Body of pancreas (tissue), 4 donors: Measurements from ENCODE around the gene STPG3. TPM values are rescaled to one million over a fixed set of nuclear protein-coding genes. Genes with fewer than 3 reads are reported as not detected.
"Not testable (repeated sequence)": the region's sequence is repeated elsewhere in the genome, so short reads cannot be mapped to it uniquely, and the experiment has no call there.

ENCODE experiments used
- ATAC-seq: fragments of 150-250 bp; one replicate; pipeline ENCODE4 v1.9.1; 2016
- DNase-seq, 4 donors: peaks; one replicate each; pipeline ENCODE4 v3.0.0-alpha.2; 2019
- H3K27ac ChIP-seq, 4 donors: fragments of 200-600 bp; sonication (generic); 1 replicate in 3 of 4; 2 replicates in 1 of 4; pipeline versions ENCODE4 v1.5.1 to v1.6.1; 2016 to 2019; ENCODE audit warnings: mild to moderate bottlenecking in 1 of 4, mixed read lengths in 1 of 4, moderate library complexity in 1 of 4
- H3K27me3 ChIP-seq, 2 donors: fragments of 200-600 bp; sonication (generic); one replicate each; pipeline ENCODE4 v1.6.0; 2016; ENCODE audit warnings: mild to moderate bottlenecking in 1 of 2
- H3K36me3 ChIP-seq, 2 donors: fragments of 200-600 bp; sonication (generic); replicated peaks in 1 of 2; 2 replicates each; pipeline ENCODE4 v1.5.1; 2016; ENCODE audit warnings: low read depth in 2 of 2; ENCODE audit not compliant: insufficient read depth in 1 of 2
- H3K4me1 ChIP-seq: fragments of 200-600 bp; sonication (generic); one replicate; pipeline ENCODE4 v1.6.0; 2016
- H3K4me3 ChIP-seq, 2 donors: fragments of 200-600 bp; sonication (generic); 1 replicate in 1 of 2; 2 replicates in 1 of 2; pipeline ENCODE4 v1.5.1; 2016 to 2019
- H3K9me3 ChIP-seq, 3 donors: fragments of 200-600 bp; sonication (generic); 1 replicate in 2 of 3; 2 replicates in 1 of 3; pipeline ENCODE4 v1.5.1; 2016
- POLR2A ChIP-seq, 3 donors: fragments of 450-650 bp; IDR thresholded peaks; one replicate each; pipeline ENCODE4 v1.6.1; 2016; ENCODE audit warnings: antibody characterized with exemption in 3 of 3, mild to moderate bottlenecking in 2 of 3
- WGBS, 2 donors: methylation state at CpG; one replicate each; pipeline ENCODE4 v1.1.5; 2017; 5-methylcytosine and 5-hydroxymethylcytosine counted together
- intact Hi-C: fragments of 100-400 bp; cut with DNase I; formaldehyde crosslinking; loops from one replicate; pipeline ENCODE4 v1.15.1; 2023
- total RNA-seq, 2 donors: library from RNA; depleted of rRNA; stranded (reverse); fragments of >200 nt; gene quantifications; one replicate each; pipeline ENCODE4 v1.1.0, GENCODE V29; 2016
- TF ChIP-seq, protein P1 (sequence below), 7 experiments: fragments of 450-650 bp in 4 of 7; fragments of 200-600 bp in 3 of 7; sonication (generic) in 3 of 7; IDR thresholded peaks; one replicate each; pipeline ENCODE4 v1.5.1; 2016 to 2019; ENCODE audit warnings: antibody characterized with exemption in 7 of 7

STPG3 gene
- total RNA-seq, 2 donors from 2014 or later, result not detected

- Histone ChIP-seq H3K9me3 (no peaks in the 10 kb centered on the region), H3K27ac (peak within 1 kb of the TSS; percentile 89 to 98 (median 96)), H3K36me3 (no peaks in the 10 kb centered on the region), H3K27me3 (no peaks in the 10 kb centered on the region), H3K4me1 (peaks cover 62% of the 10 kb centered on the region), H3K4me3 (peak within 1 kb of the TSS; percentile 71 to 73)
- intact Hi-C loops, result no loop called here
- WGBS, 2 donors, result 0 to 1% methylated on average over 6 to 64 of the region's 67 CpGs
- TF ChIP-seq, protein P1, sequence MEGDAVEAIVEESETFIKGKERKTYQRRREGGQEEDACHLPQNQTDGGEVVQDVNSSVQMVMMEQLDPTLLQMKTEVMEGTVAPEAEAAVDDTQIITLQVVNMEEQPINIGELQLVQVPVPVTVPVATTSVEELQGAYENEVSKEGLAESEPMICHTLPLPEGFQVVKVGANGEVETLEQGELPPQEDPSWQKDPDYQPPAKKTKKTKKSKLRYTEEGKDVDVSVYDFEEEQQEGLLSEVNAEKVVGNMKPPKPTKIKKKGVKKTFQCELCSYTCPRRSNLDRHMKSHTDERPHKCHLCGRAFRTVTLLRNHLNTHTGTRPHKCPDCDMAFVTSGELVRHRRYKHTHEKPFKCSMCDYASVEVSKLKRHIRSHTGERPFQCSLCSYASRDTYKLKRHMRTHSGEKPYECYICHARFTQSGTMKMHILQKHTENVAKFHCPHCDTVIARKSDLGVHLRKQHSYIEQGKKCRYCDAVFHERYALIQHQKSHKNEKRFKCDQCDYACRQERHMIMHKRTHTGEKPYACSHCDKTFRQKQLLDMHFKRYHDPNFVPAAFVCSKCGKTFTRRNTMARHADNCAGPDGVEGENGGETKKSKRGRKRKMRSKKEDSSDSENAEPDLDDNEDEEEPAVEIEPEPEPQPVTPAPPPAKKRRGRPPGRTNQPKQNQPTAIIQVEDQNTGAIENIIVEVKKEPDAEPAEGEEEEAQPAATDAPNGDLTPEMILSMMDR (IDR thresholded peaks at IDR 0.05), result no peak
- peak; percentile 100 for TF ChIP-seq POLR2A (IDR thresholded peaks at IDR 0.05)
- ATAC-seq (peak; percentile 85), DNase-seq (peak; percentile 99 to 100 (median 100))
Measured at GRCh38 chr9:137240841-137241489, 10.1 kb upstream of the STPG3 start, which contains the start of gene TUBB4B. Gene TUBB4B, plus strand, starts transcription at chr9:137241287. Its CDS starts 74 bp downstream, at chr9:137241361.

DNA sequence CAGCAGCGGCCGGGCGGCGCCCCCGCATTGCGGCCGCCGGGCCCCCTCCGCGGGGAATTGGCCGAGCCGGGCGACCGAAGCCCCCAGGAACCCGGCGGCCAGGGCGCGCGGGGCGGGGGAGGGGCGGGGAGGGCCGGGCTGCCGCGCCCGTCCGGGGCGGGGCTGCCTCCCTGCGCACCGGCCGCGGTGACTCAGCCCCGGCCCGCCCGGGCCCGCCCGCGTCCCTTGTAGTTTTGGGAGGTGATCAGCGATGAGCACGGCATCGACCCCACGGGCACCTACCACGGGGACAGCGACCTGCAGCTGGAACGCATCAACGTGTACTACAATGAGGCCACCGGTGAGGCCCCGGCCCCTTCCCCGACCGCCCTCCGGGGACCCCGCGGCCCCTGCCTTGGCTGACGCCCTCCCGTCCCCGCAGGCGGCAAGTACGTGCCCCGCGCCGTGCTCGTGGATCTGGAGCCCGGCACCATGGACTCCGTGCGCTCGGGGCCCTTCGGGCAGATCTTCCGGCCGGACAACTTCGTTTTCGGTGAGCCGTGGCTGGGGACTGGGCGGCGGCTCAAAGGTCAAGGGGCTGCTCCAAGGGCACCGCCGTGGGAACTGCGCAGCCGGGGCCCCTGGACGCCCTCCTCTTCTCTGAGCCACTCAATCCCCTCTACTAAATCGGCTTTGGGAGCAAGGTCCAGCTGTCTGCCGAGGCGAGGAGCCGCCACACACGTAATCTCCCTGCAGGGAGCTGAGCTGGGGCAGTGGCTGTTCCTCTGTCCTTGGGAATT lies 9.4 kb upstream of the STPG3 start:
- WGBS, 2 donors, result 2% methylated on average over 54 of the region's 83 CpGs; no CpG with 5 or more reads in 1 of the 2 donors
- H3K4me1 ChIP-seq, result peaks cover 55% of the 10 kb centered on the region
- peak overlapping the region; percentile 71 to 73 for H3K4me3 ChIP-seq
- ATAC-seq (peak; percentile 43), DNase-seq (peak; percentile 80 to 90 (median 88))
- peak; percentile 47 to 75 (median 71) for TF ChIP-seq POLR2A (IDR thresholded peaks at IDR 0.05)
- TF ChIP-seq, protein P1 (IDR thresholded peaks at IDR 0.05), result no peak
- intact Hi-C loops, result no loop called here
- peak overlapping the region; percentile 87 to 97 (median 92) for H3K27ac ChIP-seq
- H3K27me3 ChIP-seq, result no peaks in the 10 kb centered on the region
- H3K36me3 ChIP-seq, result no peaks in the 10 kb centered on the region
- H3K9me3 ChIP-seq, result no peaks in the 10 kb centered on the region

DNA sequence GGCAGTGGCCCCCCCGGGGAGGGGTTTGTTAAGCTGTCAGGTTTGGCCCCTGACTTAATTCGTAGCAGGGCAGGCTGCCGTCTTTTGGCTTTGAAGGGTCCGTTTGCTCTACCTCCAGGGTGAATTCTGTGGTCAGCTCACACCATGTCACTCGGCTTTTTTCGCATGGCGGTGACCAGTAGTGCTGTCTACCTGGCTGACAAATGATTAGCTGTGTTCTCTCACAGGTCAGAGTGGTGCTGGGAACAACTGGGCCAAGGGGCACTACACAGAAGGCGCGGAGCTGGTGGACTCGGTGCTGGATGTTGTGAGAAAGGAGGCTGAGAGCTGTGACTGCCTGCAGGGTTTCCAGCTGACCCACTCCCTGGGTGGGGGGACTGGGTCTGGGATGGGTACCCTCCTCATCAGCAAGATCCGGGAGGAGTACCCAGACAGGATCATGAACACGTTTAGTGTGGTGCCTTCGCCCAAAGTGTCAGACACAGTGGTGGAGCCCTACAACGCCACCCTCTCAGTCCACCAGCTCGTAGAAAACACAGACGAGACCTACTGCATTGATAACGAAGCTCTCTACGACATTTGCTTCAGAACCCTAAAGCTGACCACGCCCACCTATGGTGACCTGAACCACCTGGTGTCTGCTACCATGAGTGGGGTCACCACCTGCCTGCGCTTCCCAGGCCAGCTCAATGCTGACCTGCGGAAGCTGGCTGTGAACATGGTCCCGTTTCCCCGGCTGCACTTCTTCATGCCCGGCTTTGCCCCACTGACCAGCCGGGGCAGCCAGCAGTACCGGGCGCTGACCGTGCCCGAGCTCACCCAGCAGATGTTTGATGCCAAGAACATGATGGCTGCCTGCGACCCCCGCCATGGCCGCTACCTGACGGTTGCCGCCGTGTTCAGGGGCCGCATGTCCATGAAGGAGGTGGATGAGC lies 8.6 kb upstream of the STPG3 start:
- no peaks in the 10 kb centered on the region for H3K9me3 ChIP-seq
- intact Hi-C loops, result no loop called here
- H3K4me3 ChIP-seq, result peak overlapping the region; percentile 71 to 73
- TF ChIP-seq, protein P1 (IDR thresholded peaks at IDR 0.05), result no peak
- peak in 1 of 3 donors; percentile 17 for TF ChIP-seq POLR2A (IDR thresholded peaks at IDR 0.05)
- DNase-seq (peak in 1 of 4 donors; percentile 39), ATAC-seq (no peak)
- no peaks in the 10 kb centered on the region for H3K27me3 ChIP-seq
- no peaks in the 10 kb centered on the region for H3K36me3 ChIP-seq
- peak overlapping the region; percentile 87 to 97 (median 92) for H3K27ac ChIP-seq
- WGBS, 2 donors, result 35 to 70% methylated on average over 8 to 36 of the region's 36 CpGs
- peaks cover 47% of the 10 kb centered on the region for H3K4me1 ChIP-seq

DNA sequence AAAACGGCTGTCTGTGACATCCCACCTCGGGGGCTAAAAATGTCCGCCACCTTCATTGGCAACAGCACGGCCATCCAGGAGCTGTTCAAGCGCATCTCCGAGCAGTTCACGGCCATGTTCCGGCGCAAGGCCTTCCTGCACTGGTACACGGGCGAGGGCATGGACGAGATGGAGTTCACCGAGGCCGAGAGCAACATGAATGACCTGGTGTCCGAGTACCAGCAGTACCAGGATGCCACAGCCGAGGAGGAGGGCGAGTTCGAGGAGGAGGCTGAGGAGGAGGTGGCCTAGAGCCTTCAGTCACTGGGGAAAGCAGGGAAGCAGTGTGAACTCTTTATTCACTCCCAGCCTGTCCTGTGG lies 7.8 kb upstream of the STPG3 start:
- H3K27ac ChIP-seq, result peak overlapping the region; percentile 87 to 97 (median 92)
- H3K27me3 ChIP-seq, H3K36me3 ChIP-seq, H3K4me3 ChIP-seq, intact Hi-C loops, ATAC-seq, H3K9me3 ChIP-seq, DNase-seq: not testable (repeated sequence)
- WGBS, 2 donors, result 46 to 56% methylated on average over 16 to 18 of the region's 18 CpGs
- peaks cover 40% of the 10 kb centered on the region for H3K4me1 ChIP-seq
